ENCODE measurements around the gene LYPD3. TPM values are rescaled to one million over a fixed set of nuclear protein-coding genes. Genes with fewer than 3 reads are reported as not detected.

LYPD3 gene
- total RNA-seq, 1 experiment from 2014 or later, result 3.1 TPM

- no TSS peak for BruUV-seq (replicated peaks)
- TF ChIP-seq CTCF (IDR thresholded peaks at IDR 0.05; ENCODE audit: unreplicated experiment), result no peak
- DNase-seq (ENCODE audit: unreplicated experiment), result no peak
- POLR2A ChIA-PET, result no interaction called here
- Mint-ChIP-seq H3K4me3 (ENCODE audit: unreplicated experiment) (no peak within 1 kb of the TSS), H3K9me3 (ENCODE audit: unreplicated experiment) (no peaks in the 10 kb centered on the region), H3K36me3 (ENCODE audit: insufficient read depth, unreplicated experiment) (peaks cover 7% of the 10 kb centered on the region), H3K27ac (ENCODE audit: low read depth, unreplicated experiment) (no peak within 1 kb of the TSS), H3K4me1 (ENCODE audit: insufficient read depth, unreplicated experiment) (no peaks in the 10 kb centered on the region), H3K27me3 (ENCODE audit: insufficient read depth, unreplicated experiment) (no peaks in the 10 kb centered on the region)
- CTCF ChIA-PET, result no interaction called here
- intact Hi-C loops (cut with micrococcal nuclease), result no loop called here
Measured at GRCh38 chr19:43414554-43414953, 50.9 kb downstream of the LYPD3 start, which contains the start of gene TEX101. TSS of gene TEX101 (plus strand) at chr19:43414890. CDS start at chr19:43415920, 1,030 bp downstream.

- no peaks in the 10 kb centered on the region for H3K4me1 Mint-ChIP-seq (ENCODE audit: insufficient read depth, unreplicated experiment)
- CTCF ChIA-PET, result interaction anchor here (0.6 to 1.2 kb wide), 2 partner anchors 20 to 38 kb away, joined by 3 to 4 read pairs; no protein-coding TSS in a partner anchor
- POLR2A ChIA-PET, result no interaction called here
- H3K27ac Mint-ChIP-seq (ENCODE audit: low read depth, unreplicated experiment), result no peak overlapping the region
- TF ChIP-seq CTCF (IDR thresholded peaks at IDR 0.05; ENCODE audit: unreplicated experiment), result no peak
- DNase-seq (ENCODE audit: unreplicated experiment), result no peak
- intact Hi-C loops (cut with micrococcal nuclease), result no loop called here
- no peaks in the 10 kb centered on the region for H3K27me3 Mint-ChIP-seq (ENCODE audit: insufficient read depth, unreplicated experiment)
- no TSS peak for BruUV-seq (replicated peaks)
- H3K4me3 Mint-ChIP-seq (ENCODE audit: unreplicated experiment), result no peak overlapping the region
- peaks cover 7% of the 10 kb centered on the region for H3K36me3 Mint-ChIP-seq (ENCODE audit: insufficient read depth, unreplicated experiment)
- H3K9me3 Mint-ChIP-seq (ENCODE audit: unreplicated experiment), result no peaks in the 10 kb centered on the region
Measured at GRCh38 chr19:43412441-43412840, 53.0 kb downstream of the LYPD3 start.

Other genes starting within 250 kb of the LYPD3 start
- gene PSG9, start 196.1 kb downstream of the LYPD3 start, total RNA-seq (2022), result not detected in 2 replicates
- 0.26 and 0.96 TPM in 2 replicates for gene CD177, start 111.9 kb downstream of the LYPD3 start, total RNA-seq (2022)
- gene TEX101, start 50.7 kb downstream of the LYPD3 start, total RNA-seq (2022), result not detected in 2 replicates
- 9.9 and 11.8 TPM in 2 replicates for gene PHLDB3, start 39.1 kb upstream of the LYPD3 start, total RNA-seq (2022)
- gene ETHE1, start 61.6 kb upstream of the LYPD3 start, total RNA-seq (2022), result 78.0 and 94.4 TPM in 2 replicates
- 0.81 and 1.1 TPM in 2 replicates for gene ZNF575, start 67.6 kb upstream of the LYPD3 start, total RNA-seq (2022)
- gene XRCC1, start 109.9 kb upstream of the LYPD3 start, total RNA-seq (2022), result 18.0 and 20.6 TPM in 2 replicates
- gene PINLYP, start 110.2 kb upstream of the LYPD3 start, total RNA-seq (2022), result 0.74 TPM in 1 of 2 replicates, not detected in the other
- 21.0 and 26.5 TPM in 2 replicates for gene IRGQ, start 130.5 kb upstream of the LYPD3 start, total RNA-seq (2022)
- 13.2 and 18.4 TPM in 2 replicates for gene ZNF576, start 131.0 kb upstream of the LYPD3 start, total RNA-seq (2022)
- 0.28 and 0.88 TPM in 2 replicates for gene SRRM5, start 146.5 kb upstream of the LYPD3 start, total RNA-seq (2022)
- gene ZNF428, start 154.0 kb upstream of the LYPD3 start, total RNA-seq (2022), result 18.6 and 23.3 TPM in 2 replicates
- 3.2 and 3.8 TPM in 2 replicates for gene CADM4, start 174.2 kb upstream of the LYPD3 start, total RNA-seq (2022)
- 14.0 and 32.2 TPM in 2 replicates for gene PLAUR, start 204.6 kb upstream of the LYPD3 start, total RNA-seq (2022)

Measured in MCF 10A (cell line).